Hypothalamus (tissue), 51 donors: ENCODE results near the gene CHMP2A.
"Not testable (repeated sequence)": the region's sequence is repeated elsewhere in the genome, so short reads cannot be mapped to it uniquely, and the experiment has no call there.

Source experiments
- DNase-seq, 51 donors: peaks; one replicate each; lab custom pipeline; 2025; lab: John Stamatoyannopoulos, UW

The CHMP2A gene

DNA sequence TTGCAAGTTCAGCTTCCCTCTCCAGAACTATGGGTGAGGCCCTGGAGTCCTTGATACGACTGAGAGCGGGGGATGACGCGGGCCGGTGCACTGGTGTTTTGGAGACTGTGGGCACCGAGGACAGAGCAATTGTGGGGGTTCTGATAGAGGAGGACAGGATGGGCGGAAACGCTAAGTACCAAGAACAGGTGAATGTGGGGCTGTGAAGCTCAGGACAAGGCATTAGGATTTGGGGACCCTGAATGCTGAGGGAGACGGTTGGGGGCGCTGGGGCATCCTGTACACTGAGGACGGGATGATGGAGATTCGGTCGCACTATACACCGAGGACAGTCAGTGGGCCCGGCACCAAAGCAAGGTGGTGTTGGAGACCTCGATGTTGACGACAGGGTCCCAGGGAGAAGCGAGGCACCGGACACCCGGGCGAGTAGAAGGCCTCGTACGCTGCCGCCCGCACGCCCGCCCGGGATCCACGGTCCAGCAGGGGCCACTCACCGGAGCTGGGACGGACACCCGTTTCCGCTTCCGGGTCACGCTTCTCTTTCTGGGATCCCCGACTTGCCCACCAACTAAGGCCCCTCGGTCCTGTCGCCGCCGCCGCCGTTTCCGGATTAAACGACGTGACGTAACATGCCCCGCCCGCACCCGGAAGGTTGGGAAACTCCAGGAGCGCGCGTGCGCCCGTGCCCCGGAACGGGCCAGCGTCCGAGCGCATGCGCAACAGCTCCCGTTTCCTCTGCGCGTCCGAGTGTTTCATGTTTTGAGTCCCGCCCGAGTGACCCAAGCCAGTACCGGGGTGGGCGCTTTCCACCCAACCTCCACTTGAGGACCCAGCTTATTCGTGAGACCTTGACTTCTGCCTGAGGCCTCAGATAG, at the start of gene CHMP2A:
Gene CHMP2A, minus strand, starts transcription at position 612 of the 875 bp plus-strand sequence. CDS start 893 bp downstream, outside the sequence.
- no peak for DNase-seq

DNA sequence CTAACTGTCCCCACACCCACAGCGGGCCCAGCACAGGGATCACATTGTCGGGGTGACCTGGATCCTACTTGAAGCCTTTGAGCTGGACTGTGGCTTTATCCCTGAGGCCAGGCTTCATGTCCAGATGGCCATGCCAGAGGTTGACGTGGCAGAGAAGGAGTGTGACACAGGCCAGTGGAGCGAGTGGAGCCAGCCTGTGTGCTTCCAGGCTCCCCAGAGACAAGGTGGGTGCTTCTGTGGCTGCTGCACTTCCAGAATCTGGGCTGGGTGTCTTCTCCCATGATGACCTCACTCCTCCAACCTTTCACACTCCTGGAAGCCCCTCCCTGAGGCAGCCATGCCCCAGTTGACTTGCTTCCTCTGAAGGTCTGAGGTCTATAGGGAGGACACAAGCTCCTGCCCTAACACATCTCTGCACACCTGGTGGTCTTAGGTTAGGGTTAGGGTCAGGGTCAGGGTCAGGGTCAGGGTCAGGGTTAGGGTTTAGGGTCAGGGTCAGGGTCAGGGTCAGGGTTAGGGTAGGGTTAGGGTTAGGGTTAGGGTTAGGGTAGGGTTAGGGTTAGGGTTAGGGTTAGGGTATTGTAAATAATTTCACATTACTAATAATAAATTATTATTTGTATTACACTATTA, 31.3 kb upstream of the CHMP2A start:
- no peak for DNase-seq

DNA sequence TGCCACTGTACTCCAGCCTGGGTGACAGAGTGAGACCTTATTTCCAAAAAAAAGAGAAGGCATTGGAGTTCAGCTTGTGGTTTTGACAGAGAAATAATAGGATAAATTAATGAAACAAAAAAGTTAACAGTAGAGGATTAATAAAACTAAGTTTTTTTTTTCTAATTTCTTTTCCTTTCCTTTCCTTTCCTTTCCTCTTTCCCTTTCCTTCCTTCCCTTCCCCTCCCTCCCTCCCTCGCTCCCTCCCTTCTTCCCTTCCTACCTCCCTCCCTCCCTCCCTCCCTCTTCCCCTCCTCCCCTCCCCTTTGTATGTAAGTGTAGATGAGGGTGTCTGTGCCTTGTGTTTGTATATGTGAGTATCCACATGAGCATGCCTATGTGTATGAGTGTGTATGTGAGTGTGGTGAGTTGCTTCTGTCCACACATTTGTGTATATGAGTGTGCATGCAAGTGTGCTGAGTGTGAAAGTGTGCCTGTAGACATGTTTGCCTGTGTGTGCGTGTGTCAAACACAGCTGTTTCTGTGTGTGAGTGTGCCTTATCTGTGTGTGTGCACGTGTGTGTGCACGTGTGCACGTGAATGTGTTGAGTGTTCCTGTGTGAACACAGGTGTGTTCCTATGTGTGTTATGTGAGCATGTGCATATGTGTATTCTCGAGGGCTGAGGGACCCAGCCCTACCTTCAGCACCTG, 30.7 kb upstream of the CHMP2A start:
- no peak for DNase-seq

DNA sequence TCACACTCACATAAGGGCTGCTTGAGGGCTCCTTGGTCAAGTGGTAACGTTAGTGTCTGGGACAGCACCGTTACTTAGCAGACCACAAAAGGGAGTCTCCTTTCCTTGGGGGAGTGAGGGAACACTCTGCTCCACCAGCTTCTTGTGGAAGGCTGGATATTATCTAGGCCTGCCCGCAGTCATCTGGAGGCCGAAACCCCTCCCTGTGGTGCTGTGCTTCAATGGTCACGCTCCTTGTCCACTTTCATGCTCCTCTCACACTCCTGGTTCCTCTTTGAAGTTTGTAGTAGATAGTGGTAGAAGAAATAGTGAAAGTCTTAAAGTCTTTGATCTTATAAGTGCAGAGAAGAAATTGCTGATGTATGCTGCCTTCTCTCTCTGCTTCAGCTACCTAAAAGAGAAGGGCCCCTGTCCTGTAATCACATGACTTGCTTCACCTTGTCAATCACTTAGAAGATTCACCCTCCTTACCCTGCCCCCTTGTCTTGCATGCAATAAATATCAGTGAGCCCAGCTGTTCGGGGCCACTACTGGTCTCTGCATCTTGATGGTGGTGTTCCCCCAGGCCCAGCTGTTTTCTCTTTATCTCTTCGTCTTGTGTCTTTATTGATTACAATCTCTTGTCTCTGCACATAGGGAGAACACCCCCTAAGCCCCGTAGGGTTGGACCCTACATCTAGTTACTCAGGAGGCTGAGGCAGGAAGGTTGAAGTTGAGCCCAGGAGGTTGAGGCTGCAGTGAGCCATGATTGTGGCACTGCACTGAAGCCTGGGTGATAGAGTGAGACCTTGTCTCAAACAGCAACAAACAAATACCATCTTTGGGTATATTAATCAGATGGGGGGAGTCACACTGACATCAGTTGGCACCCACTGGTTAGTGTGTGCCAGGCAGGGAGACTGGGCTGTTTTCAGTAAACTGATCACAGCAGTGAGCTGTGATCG, 29.9 kb upstream of the CHMP2A start:
- no peak for DNase-seq

DNA sequence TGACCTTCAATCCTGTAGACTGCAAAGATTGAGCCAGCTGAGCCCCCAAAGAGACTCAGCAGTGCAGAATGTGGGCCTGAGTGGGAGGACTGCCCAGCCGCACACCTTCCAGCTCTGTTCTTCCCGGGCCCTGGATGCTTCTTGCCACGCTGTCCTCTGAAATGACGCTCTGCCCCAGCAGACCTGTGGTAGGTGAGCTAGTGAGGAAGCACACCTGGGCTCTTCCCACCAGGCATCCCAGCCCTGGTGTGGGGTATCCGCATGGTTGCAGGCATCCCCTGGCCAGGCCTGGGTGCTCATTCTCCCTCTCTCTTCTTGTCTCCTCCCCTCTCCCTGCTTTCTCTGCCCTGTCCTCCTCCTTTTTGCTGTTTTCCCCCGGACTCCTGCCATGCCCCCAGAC, 28.1 kb upstream of the CHMP2A start:
- DNase-seq, result no peak

DNA sequence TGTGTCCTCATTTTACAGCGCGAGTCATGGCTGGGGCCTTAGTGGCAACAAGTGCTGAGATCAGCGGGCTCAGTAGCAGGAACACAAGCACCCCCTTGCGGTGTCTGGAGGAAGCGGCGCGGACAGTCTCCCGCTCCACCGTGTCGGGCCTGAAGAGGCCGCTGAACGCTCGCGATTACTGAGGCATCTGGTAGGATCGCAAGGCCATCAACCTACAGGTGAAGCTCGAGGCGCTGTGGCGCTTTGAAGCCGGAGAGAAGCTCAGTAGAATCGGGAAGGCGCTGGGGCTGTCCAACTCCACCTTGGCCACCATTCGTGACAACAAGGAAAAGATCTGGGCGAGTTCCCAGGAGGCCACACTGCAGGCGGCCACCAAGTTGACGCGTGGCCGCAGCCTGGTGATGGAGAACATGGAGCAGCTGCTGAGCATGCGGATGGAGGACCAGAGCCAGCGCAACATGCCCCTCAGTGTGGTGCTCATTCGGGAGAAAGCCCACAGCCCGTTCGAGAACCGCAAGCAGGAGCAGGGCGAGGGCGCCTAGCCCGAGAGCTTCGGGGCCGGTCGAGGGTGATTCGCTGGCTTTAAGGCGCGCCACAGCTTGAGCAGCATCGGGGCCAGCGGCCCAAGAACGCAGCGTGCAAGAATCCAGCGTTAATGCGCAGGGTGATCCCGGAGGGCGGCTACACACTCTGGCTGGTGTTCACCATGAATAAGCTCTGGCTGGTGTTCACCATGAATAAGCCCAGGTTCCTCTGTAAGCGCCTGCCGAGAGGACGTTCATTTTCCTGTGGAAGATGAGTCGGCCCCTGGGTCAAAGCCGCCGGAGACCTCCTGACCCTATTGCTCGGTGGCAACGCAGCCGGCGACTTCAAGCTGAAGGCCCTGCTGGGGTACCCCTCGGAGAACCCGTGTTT, 26.6 kb upstream of the CHMP2A start:
- DNase-seq, result no peak

DNA sequence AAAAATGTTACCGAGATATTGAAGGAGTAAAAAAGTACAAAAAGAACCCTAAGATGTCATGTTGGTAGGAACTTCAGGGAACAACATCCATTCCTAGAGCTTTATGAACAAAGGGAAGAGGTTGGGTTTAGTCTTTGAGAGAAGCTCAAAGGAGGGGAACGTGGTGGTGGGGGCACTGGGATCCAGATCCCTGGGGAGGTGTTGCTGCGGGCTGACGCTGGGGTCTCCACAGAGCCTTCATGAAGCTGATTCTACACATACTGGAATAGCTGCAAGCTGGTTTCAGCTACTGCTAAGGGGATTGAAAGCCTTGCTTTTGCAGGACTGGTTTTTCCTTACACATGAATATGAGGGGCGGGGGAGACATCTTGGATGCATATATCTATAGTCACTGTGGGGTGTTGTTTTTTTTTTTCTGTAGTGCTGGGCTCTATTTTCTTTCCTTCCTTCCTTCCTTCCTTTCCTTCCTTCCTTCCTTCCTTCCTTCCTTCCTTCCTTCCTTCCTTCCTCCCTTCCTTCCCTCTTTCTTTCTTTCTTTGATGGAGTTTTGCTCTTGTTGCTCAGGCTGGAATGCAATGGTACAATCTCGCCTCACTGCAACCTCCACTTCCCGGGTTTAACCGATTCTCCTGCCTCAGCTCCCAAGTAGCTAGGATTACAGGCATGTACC, 24.7 kb upstream of the CHMP2A start:
- no peak for DNase-seq

DNA sequence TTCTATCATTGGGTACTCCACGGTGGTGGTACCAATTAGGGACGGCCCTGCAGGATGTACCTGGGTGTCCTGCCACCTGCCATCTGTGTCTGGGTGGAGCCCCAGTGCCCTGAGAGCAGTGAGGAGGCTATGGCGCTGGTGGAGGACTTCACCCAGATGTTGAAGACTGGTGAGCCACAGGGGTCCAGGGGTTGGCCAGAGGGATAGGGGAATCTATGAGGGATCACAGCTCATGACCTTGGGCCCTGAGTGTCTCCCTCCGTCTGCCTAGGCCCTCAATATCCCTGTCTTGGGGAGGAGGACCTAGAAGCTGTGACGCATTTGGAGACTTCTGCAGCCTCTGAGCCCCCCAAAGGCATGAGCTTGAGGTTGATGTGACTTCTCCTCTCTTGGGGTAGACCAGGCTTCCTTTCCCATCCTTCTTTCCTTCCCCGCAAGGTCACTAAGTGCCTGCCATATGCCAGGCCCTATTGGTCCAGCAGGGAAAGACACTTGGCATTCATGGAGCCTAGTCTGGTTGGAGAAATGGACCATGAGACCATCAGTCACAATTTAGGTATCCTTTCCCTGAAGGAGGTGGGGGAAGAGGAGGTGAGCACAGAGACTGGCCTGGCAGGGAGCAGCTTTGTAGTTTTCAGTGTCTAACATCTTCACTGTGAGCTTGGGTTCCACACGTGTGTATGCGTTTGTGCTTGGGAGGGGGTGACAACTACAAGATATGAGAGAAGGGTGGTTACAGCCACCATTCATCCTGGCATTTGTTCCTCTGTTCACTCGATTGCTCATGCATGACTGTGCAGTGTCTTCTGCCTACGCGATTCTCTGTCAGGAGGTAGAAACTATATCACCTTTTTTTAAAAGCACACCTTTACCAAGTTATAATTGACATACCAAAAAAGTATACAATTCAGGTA, 23.4 kb upstream of the CHMP2A start:
- no peak for DNase-seq

DNA sequence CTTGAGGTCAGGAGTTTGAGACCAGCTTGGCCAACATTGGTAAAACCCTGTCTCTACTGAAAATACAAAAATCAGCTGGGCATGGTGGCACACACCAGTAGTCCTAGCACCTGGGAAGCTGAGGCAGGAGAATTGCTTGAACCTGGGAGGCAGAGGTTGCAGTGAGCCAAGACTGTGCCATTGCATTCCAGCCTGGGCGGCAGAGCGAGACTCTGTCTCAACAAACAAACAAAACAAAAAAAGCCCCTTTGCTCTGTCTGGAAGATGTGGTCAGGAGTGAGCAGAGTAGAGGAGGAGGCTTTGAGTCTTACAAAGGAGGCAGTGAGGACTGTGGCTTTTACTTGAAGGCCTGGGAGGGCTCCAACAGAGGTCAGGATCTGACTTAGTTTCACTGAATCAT, 22.7 kb upstream of the CHMP2A start:
- not testable (repeated sequence) for DNase-seq

DNA sequence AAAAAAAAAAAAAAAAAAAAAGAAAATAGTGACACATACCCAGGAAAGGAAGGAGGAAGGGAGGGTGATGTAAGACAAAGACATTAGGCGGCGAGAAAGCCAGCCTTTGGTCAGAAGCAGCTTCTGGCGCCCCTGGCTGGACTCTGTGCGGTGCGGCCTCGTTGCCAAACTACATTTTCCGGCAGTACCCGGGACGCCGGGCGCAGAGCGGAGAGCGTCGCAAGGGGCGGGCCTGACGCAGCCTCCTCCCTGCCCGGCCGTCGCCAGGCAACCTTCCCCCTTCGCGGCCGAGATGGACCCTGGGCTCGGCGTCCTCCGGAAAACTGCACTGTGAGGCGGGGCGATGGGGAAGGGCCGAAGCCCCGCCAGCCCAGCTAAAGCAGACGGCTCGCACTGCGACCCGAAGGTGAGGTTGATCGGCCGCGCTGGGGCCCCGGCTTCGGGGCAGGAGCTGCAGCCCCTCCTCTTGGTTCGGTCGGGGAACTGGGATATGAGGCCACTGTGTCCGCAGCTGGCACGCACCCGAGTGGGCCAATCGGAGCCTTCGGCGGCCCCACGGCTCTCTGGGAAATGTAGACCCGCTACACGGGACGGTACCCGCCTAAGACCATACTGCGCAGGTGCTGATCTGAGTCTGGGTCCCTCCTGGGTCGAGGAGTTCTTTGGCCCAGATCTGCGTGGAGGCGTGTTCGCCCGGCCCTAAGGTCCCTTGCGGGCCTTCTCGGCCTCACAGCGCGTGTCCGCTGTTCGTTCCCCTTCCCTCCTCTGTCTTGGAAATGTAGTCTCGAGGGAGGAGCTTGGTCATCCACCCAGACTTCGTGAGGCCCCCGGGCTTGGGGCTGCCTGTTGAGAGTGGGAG, 20.5 kb upstream of the CHMP2A start:
- no peak for DNase-seq

DNA sequence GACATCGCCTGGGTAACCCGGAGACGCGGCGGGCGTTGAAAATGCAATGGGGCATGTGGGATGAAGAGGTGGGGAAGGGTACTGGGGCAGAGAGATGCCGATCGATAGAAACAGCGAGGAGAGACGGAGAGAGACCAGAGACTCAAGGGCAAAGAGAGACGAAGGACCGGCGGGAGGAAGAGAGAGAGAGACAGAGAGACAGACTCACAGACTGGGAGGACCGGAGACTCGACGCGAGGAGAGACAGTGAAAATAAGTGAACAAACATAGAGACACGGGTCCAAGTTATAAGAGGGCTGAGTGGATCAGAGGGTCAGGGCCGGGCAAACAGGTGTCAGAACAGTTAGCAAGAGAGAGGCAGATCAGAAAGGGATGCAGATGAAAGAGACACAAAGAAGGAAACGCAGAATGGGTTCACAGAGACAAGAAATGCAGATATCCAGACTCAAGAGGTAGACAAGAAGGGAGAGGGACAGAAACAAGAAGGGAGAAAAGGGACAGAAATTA, 18.8 kb upstream of the CHMP2A start:
- no peak for DNase-seq

DNA sequence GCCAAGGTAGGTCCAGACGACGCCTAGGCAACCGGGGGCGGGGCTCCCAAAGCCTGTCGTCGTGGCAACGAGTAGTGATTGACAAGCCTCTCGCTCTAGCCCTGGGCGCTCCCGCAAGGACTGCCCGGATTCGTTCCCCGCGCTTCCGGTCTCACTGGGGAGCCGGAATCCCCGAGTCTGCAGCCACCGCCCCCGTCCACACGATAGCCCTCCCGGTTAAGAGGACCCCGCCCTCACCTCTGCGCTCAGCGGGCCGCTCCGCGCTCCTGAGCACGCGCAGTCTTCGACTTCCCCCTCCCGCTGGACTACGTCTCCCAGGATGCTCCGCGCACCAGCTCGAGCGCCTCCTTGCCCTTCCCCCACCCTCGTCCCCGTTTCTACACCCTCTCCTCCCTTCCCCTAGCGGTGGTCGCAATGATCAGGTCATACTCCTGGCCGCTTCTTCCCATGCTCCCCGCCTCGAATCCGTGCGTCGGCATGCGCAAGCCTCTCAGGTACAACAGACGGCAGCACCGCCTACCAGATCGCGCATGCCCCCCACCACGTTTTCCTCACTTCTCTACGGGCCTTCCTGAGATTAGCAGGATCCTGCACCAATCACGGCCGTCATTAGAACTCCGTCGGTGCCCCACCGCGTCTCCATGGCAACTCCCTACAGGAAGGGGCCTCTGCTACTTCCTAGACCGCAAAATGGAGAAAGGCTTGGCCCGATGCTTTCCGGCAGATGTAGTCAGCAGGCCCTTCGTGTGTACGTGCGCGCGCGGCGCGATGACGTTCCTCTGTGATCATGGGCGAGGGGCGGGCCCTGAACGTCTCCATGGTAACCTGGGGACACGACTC, 18.1 kb upstream of the CHMP2A start, which contains the start of gene MZF1:
Gene MZF1, minus strand, starts transcription at position 518 of the 840 bp plus-strand sequence. CDS start 1,946 bp downstream, outside the sequence.
- DNase-seq, result no peak

DNA sequence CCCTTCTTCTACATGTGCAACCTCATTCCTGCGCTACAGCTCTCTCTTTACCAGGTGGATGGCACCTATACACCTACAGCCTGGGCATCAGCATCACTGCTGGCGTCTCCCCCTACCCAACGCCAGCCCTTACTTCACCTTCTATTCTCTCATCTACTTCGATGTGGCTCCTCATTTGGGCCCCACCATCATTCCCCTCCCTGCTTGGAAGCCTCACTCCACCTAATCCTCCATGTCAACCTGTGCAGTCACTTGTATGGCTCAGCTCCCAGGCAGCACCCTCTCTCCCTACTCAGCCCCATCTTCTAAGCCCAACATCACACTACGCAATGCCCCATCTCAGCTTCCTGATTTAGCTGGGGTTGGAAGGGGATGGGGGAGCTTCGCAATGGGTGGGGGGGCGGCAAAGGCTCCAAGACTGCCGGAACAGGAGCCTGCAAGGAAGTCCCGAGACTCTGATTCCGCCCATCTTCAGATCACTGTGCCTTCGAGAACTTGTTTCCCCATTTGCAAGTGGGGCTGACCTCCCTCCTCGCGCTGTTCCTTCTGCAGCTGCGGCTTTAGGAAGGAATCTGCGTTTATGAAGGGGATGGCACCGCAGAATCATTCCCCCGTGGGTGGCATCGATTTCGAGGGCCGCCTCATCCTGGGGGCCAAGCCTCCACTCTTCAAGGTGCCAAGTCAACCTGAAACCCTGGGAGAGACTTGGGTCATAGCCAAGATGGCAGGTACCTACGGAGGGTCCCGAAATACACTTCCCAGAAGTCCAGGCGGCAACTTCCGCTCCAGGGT, 17.3 kb upstream of the CHMP2A start:
- no peak for DNase-seq

DNA sequence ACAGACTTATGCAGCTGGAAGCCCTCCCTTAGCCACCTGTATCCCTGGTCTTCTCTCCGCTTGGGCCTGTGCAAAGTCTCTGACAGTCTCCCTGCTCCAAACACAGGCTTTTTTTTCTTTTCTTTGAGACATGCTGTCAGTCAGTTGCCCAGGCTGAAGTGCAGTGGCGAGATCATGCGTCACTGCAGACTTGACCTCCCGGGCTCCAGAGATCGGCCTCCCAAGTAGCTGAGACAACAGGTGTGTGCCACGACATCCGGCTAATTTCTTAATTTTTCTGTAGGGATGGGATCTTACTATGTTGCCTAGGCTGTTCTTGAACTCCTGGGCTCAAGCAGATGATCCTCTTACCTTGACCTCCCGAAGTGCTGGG, 16.7 kb upstream of the CHMP2A start:
- no peak for DNase-seq
